ENCODE data around the gene CDK5R1.

CDK5R1 gene

GRCh38 chr17:32475258-32475657, 11.5 kb upstream of the CDK5R1 start:
- no peak for DNase-seq

GRCh38 chr17:32477220-32477619, 9.6 kb upstream of the CDK5R1 start:
- no peak for DNase-seq

- DNase-seq = no peak
Observed at GRCh38 chr17:32479074-32479617, 7.6 kb upstream of the CDK5R1 start.

- DNase-seq = no peak
Observed at GRCh38 chr17:32481193-32481592, 5.6 kb upstream of the CDK5R1 start.

GRCh38 chr17:32482568-32483320, 4.0 kb upstream of the CDK5R1 start:
- DNase-seq = no peak

- DNase-seq = no peak
Observed at GRCh38 chr17:32483451-32484019, 3.3 kb upstream of the CDK5R1 start.

- no peak for DNase-seq
Observed at GRCh38 chr17:32484041-32484461, 2.7 kb upstream of the CDK5R1 start.

- DNase-seq = no peak
Observed at GRCh38 chr17:32484628-32485027, 2.2 kb upstream of the CDK5R1 start.

- no peak for DNase-seq
Observed at GRCh38 chr17:32485261-32486110, 1.3 kb upstream of the CDK5R1 start.

- DNase-seq = no peak
Observed at GRCh38 chr17:32486111-32486700, 587 bp upstream of the CDK5R1 start.

GRCh38 chr17:32487473-32488176, 832 bp downstream of the CDK5R1 start:
- no peak for DNase-seq

GRCh38 chr17:32488177-32488542, 1.4 kb downstream of the CDK5R1 start:
- no peak for DNase-seq

- no peak for DNase-seq
Observed at GRCh38 chr17:32488604-32489180, 1.9 kb downstream of the CDK5R1 start.

GRCh38 chr17:32489320-32490100, 2.7 kb downstream of the CDK5R1 start:
- DNase-seq = no peak

- DNase-seq = no peak
Observed at GRCh38 chr17:32490101-32490482, 3.3 kb downstream of the CDK5R1 start.

GRCh38 chr17:32491371-32492263, 4.8 kb downstream of the CDK5R1 start:
- DNase-seq = no peak

- DNase-seq = no peak
Observed at GRCh38 chr17:32492264-32492589, 5.4 kb downstream of the CDK5R1 start.

- DNase-seq = no peak
Observed at GRCh38 chr17:32492648-32493289, 6.0 kb downstream of the CDK5R1 start.

- no peak for DNase-seq
Observed at GRCh38 chr17:32493571-32493970, 6.8 kb downstream of the CDK5R1 start.

- no peak for DNase-seq
Observed at GRCh38 chr17:32493976-32494513, 7.3 kb downstream of the CDK5R1 start.

All from NK-92 treated with Interleukin-12 subunit alpha and Interleukin-12 subunit beta, amount 100 ng/mL, for 24 hours (cell line).